AG04450 (cell line): ENCODE results near the gene DDN. TPM values are rescaled to one million over a fixed set of nuclear protein-coding genes. Genes with fewer than 3 reads are reported as not detected.
A peak's percentile ranks its signal among the peaks of the same experiment; 100 is the strongest.

Source experiments
- CTCF ChIA-PET: fragments of 300-600, 350-600 bp; formaldehyde crosslinking; extraction: SDS; loops from one replicate; lab custom pipeline; 2022; ENCODE audit warnings: antibody characterized with exemption, inconsistent platforms; lab: Charles Lee
- POLR2A ChIA-PET: fragments of 350-600 bp; formaldehyde crosslinking; extraction: SDS; loops from one replicate; lab custom pipeline; 2021; ENCODE audit warnings: antibody characterized with exemption, inconsistent platforms; lab: Yijun Ruan, JAX
- DNase-seq: peaks from one replicate; pipeline ENCODE4 v3.0.0-alpha.2; 2011; ENCODE audit warnings: low read depth, low spot score
- H3K27ac ChIP-seq: one replicate; pipeline ENCODE4 v1.5.1; 2012; ENCODE audit warnings: low read depth, low read length, control low read depth
- H3K27me3 ChIP-seq: one replicate; pipeline ENCODE4 v1.6.0; 2012; ENCODE audit warnings: low read length; ENCODE audit not compliant: control insufficient read depth, insufficient read depth
- H3K4me3 ChIP-seq: 2 replicates; pipeline ENCODE4 v1.5.1; 2011; ENCODE audit warnings: mild to moderate bottlenecking, low read depth, low read length, control low read depth
- H3K9me3 ChIP-seq: 2 replicates; pipeline ENCODE4 v1.5.1; 2012; ENCODE audit warnings: low read length; ENCODE audit not compliant: control insufficient read depth, insufficient read depth
- polyA minus RNA-seq: library from RNA; depleted of rRNA, polyadenylated mRNA; stranded (reverse); fragments of >200 nt; gene quantifications from 2 replicates; pipeline ENCODE4 v1.2.3, GENCODE V29; 2011; rRNA and poly(A)+ RNA removed
- polyA plus RNA-seq: library from polyadenylated mRNA; depleted of rRNA; stranded (reverse); fragments of >200 nt; gene quantifications from 2 replicates; pipeline ENCODE4 v1.2.3, GENCODE V29; 2011; rRNA removed
- TF ChIP-seq, protein P1 (sequence below): IDR thresholded peaks from 2 replicates; pipeline ENCODE4 v1.5.1; 2011; ENCODE audit warnings: low read depth, low read length, control low read depth, inconsistent platforms

The DDN gene
- polyA plus RNA-seq (0.02 and 0.04 TPM in 2 replicates), polyA minus RNA-seq (0.09 TPM in 2 replicates)

DNA sequence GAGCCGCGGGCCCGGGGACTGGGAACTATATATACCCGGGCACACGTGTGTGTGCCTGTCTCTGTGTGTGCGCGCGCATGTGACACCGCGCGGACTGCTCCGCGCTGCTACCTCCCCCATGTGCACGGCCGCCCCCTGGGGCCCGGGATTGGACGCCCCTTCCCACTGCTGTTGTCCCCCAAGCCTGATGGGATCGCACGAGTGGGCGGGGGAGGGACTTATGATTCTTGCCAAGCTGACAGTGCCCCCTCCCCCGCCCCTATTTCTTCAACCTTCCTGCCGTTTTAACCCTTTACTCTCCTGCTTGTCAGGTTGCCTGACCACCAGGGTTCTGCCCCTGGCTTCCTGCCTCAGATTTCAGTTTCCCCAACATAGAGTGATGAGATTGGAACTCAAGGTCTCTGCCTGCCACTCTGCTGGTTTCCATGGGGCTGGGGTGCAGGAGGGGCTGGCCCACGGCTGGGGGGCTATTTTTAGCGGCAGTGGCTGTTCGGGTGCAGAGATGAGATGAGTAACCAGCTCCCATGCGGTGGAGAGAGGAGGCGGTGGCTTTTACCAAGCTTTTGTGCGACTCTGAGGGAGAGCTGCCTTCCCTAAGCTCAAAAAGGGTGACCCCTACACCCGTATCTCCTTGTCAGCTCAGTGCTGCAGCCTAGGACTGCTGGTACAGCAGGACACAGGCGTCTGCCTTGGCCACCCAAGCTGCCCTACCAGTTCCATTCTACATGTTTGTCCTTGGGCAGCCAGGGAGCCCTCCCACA is at the start of gene DDN:
Gene DDN (minus strand): TSS at position 5 of the 761 bp plus-strand sequence. CDS start 88 bp downstream, outside the sequence.
- Histone ChIP-seq H3K4me3 (peak within 1 kb of the TSS; percentile 37), H3K27ac (peak within 1 kb of the TSS; percentile 31), H3K9me3 (no peaks in the 10 kb centered on the region; the same call in 1 of the 2 replicates), H3K27me3 (peaks cover 12% of the 10 kb centered on the region)
- POLR2A ChIA-PET: interaction anchor here (0.9 to 1.0 kb wide), 2 partner anchors 42 to 70 kb away, joined by 3 to 4 read pairs; partner anchors contain the start of genes ARF3 and RHEBL1
- TF ChIP-seq, protein P1, sequence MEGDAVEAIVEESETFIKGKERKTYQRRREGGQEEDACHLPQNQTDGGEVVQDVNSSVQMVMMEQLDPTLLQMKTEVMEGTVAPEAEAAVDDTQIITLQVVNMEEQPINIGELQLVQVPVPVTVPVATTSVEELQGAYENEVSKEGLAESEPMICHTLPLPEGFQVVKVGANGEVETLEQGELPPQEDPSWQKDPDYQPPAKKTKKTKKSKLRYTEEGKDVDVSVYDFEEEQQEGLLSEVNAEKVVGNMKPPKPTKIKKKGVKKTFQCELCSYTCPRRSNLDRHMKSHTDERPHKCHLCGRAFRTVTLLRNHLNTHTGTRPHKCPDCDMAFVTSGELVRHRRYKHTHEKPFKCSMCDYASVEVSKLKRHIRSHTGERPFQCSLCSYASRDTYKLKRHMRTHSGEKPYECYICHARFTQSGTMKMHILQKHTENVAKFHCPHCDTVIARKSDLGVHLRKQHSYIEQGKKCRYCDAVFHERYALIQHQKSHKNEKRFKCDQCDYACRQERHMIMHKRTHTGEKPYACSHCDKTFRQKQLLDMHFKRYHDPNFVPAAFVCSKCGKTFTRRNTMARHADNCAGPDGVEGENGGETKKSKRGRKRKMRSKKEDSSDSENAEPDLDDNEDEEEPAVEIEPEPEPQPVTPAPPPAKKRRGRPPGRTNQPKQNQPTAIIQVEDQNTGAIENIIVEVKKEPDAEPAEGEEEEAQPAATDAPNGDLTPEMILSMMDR: no peak
- CTCF ChIA-PET: interaction anchor here (1.2 to 4.9 kb wide), 3 partner anchors 11 to 146 kb away, joined by 3 to 27 read pairs (median 7); no protein-coding TSS in a partner anchor
- no peak for DNase-seq

DNA sequence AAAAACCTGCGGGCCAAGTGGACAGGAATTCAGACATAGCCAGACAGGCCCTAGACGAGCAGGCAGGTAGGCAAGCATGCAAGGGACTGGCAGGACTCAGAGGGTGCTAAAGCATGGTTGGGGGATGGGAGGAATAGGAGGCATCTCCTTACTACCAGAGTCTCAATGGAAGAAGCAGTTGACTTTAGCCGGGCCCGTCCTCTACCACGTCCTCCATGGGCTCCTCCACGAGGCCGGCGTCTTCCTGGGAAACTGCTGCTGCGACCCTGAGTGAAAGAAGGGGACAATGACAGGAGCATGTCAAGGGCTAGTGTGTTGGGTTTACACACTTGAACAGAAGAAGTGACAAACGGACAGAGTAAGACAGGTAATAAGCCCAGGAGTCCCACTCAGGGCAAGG is 49.8 kb upstream of the DDN start:
- Histone ChIP-seq H3K4me3 (no peak overlapping the region), H3K9me3 (no peaks in the 10 kb centered on the region; the same call in 1 of the 2 replicates), H3K27ac (no peak overlapping the region), H3K27me3 (no peaks in the 10 kb centered on the region)
- ChIA-PET CTCF (interaction anchor here (0.8 kb wide), 2 partner anchors 29 to 39 kb away, joined by 3 to 4 read pairs; no protein-coding TSS in a partner anchor), POLR2A (no interaction called here)
- TF ChIP-seq, protein P1: no peak
- no peak for DNase-seq

DNA sequence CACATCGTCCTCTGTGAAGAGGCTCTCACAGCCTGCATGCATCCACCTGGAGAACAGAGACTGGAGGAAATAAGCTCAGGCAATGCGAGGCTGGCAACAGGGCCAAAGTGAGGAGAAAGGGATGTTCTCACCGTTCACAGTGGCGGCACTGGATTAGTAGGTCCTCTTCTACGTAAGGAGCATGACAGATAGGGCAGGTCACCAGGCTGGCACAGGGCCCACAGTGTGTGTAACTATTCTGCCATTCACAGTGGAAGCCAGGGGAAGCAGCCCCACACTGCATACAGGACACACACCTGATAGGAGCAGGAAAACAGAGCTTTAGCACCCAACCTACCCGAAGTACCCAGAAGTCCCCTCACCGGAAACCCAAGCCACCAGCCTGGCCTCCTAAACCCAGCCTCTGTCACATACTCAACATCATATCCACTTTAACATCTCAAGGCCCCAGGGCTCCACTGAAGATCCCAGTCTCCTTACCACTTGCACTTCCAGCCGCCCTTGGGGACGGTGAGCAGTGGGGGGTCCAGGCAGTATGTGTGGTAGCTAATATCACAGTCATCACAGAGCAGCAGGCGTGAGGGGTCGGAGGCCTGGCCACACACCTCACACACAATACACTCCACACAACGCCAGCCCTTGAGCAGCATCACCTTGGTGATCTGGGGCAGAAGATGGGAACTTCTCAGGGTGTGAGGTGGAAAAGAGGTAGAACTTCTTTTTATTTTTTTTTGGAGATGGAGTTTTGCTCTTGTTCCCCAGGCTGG is 47.1 kb upstream of the DDN start:
- no peak for DNase-seq
- TF ChIP-seq, protein P1: no peak
- H3K4me3 ChIP-seq: no peak overlapping the region
- no peaks in the 10 kb centered on the region; the same call in 1 of the 2 replicates for H3K9me3 ChIP-seq
- ChIA-PET CTCF (interaction anchor here (0.6 kb wide), 3 partner anchors 17 to 89 kb away, joined by 3 to 4 read pairs (median 4); no protein-coding TSS in a partner anchor), POLR2A (interaction anchor here (0.7 kb wide), 1 partner anchor 1132 kb away, joined by 4 read pairs; no protein-coding TSS in a partner anchor)
- H3K27ac ChIP-seq: no peak overlapping the region
- no peaks in the 10 kb centered on the region for H3K27me3 ChIP-seq

DNA sequence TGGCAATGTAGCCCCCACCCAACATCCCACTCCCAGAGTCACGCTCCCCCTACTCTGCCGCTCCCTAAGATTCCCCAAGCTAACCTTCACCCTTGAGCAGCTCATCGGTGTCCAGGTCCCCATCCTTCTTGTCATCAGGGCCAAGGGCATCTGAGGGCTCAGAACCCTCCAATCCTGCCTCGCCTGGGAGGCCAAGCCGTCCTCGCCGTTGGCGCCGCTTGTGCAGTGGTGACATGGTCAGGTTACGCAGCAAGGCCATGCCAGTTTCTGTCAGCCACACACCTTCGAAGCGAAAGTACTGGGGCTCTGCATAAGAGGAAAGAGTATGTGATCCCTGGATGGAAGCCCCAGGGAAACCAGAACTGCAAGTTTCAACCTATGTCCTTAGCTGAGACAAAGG is 45.5 kb upstream of the DDN start:
- CTCF ChIA-PET: interaction anchor here (1.4 to 1.8 kb wide), 4 partner anchors 7 to 24 kb away, joined by 3 to 8 read pairs (median 5); no protein-coding TSS in a partner anchor

More for the DNA sequence above, 45.5 kb upstream of the DDN start:
- no peaks in the 10 kb centered on the region for H3K27me3 ChIP-seq
- no peak overlapping the region for H3K27ac ChIP-seq
- TF ChIP-seq, protein P1: no peak
- H3K4me3 ChIP-seq: no peak overlapping the region
- no peaks in the 10 kb centered on the region for H3K9me3 ChIP-seq
- POLR2A ChIA-PET: no interaction called here
- no peak for DNase-seq
